Measurements from ENCODE around the gene NSMCE1. TPM values are rescaled to one million over a fixed set of nuclear protein-coding genes. Genes with fewer than 3 reads are reported as not detected.

Gene NSMCE1
- total RNA-seq, 1 experiment from 2014 or later: 106 TPM

- H3K9me3 Mint-ChIP-seq (ENCODE audit: unreplicated experiment): no peaks in the 10 kb centered on the region
- H3K36me3 Mint-ChIP-seq (ENCODE audit: insufficient read depth, unreplicated experiment): no peaks in the 10 kb centered on the region
- BruUV-seq (replicated peaks): no TSS peak
- no peak for TF ChIP-seq CTCF (IDR thresholded peaks at IDR 0.05; ENCODE audit: unreplicated experiment)
- no peak overlapping the region for H3K4me3 Mint-ChIP-seq (ENCODE audit: unreplicated experiment)
- peaks cover 10% of the 10 kb centered on the region for H3K4me1 Mint-ChIP-seq (ENCODE audit: insufficient read depth, unreplicated experiment)
- intact Hi-C loops (cut with micrococcal nuclease): no loop called here
- no peaks in the 10 kb centered on the region for H3K27me3 Mint-ChIP-seq (ENCODE audit: insufficient read depth, unreplicated experiment)
- ChIA-PET POLR2A (interaction anchor here (0.6 to 1.5 kb wide), 2 partner anchors 32 to 43 kb away, joined by 4 read pairs; no protein-coding TSS in a partner anchor), CTCF (interaction anchor here (0.6 to 1.3 kb wide), 3 partner anchors 16 to 162 kb away, joined by 3 to 5 read pairs (median 4); no protein-coding TSS in a partner anchor)
- no peak for DNase-seq (ENCODE audit: unreplicated experiment)
- H3K27ac Mint-ChIP-seq (ENCODE audit: low read depth, unreplicated experiment): no peak overlapping the region
Observed at GRCh38 chr16:27205423-27206065, 63.0 kb downstream of the NSMCE1 start.

- TSS peak; percentile 78 for BruUV-seq (replicated peaks)
- intact Hi-C loops (cut with micrococcal nuclease): no loop called here
- Mint-ChIP-seq H3K9me3 (ENCODE audit: unreplicated experiment) (no peaks in the 10 kb centered on the region), H3K36me3 (ENCODE audit: insufficient read depth, unreplicated experiment) (no peaks in the 10 kb centered on the region), H3K4me3 (ENCODE audit: unreplicated experiment) (peak overlapping the region; percentile 95), H3K4me1 (ENCODE audit: insufficient read depth, unreplicated experiment) (peaks cover 10% of the 10 kb centered on the region), H3K27me3 (ENCODE audit: insufficient read depth, unreplicated experiment) (no peaks in the 10 kb centered on the region), H3K27ac (ENCODE audit: low read depth, unreplicated experiment) (peak overlapping the region; percentile 100)
- TF ChIP-seq CTCF (IDR thresholded peaks at IDR 0.05; ENCODE audit: unreplicated experiment): no peak
- no peak for DNase-seq (ENCODE audit: unreplicated experiment)
- ChIA-PET CTCF (interaction anchor here (0.6 to 2.9 kb wide), 6 partner anchors 30 to 336 kb away, joined by 3 to 14 read pairs (median 5); no protein-coding TSS in a partner anchor), POLR2A (interaction anchor here (0.5 to 2.0 kb wide), 14 partner anchors 10 to 1946 kb away, joined by 3 to 11 read pairs (median 3); no protein-coding TSS in a partner anchor)
Observed at GRCh38 chr16:27204312-27204915, 64.2 kb downstream of the NSMCE1 start.

- TF ChIP-seq CTCF (IDR thresholded peaks at IDR 0.05; ENCODE audit: unreplicated experiment): no peak
- no peaks in the 10 kb centered on the region for H3K9me3 Mint-ChIP-seq (ENCODE audit: unreplicated experiment)
- peak within 1 kb of the TSS; percentile 100 for H3K27ac Mint-ChIP-seq (ENCODE audit: low read depth, unreplicated experiment)
- DNase-seq (ENCODE audit: unreplicated experiment): peak; percentile 99
- peaks cover 10% of the 10 kb centered on the region for H3K4me1 Mint-ChIP-seq (ENCODE audit: insufficient read depth, unreplicated experiment)
- no peaks in the 10 kb centered on the region for H3K27me3 Mint-ChIP-seq (ENCODE audit: insufficient read depth, unreplicated experiment)
- no TSS peak for BruUV-seq (replicated peaks)
- ChIA-PET CTCF (interaction anchor here (1.2 to 2.9 kb wide), 5 partner anchors 31 to 165 kb away, joined by 3 to 14 read pairs (median 6); no protein-coding TSS in a partner anchor), POLR2A (interaction anchor here (0.6 to 2.0 kb wide), 18 partner anchors 9 to 1945 kb away, joined by 3 to 11 read pairs (median 4); partner anchors contain the start of gene NSMCE1)
- H3K4me3 Mint-ChIP-seq (ENCODE audit: unreplicated experiment): peak within 1 kb of the TSS; percentile 95
- intact Hi-C loops (cut with micrococcal nuclease): loop anchor here (1.0 to 2.0 kb wide), 2 partner anchors 29 to 48 kb away; no protein-coding TSS in a partner anchor
- no peaks in the 10 kb centered on the region for H3K36me3 Mint-ChIP-seq (ENCODE audit: insufficient read depth, unreplicated experiment)
Observed at GRCh38 chr16:27203507-27204311, 64.9 kb downstream of the NSMCE1 start, which contains the start of gene KDM8. Gene KDM8, plus strand, starts transcription at chr16:27203526. Its CDS starts 6,598 bp downstream, at chr16:27210124.

Data from MCF 10A (cell line).